Measurements from ENCODE around the gene RNU6-1.

Gene RNU6-1

GRCh38 chr15:67807141-67807540, 32.7 kb downstream of the RNU6-1 start:
- Histone ChIP-seq H3K4me1 (ENCODE audit: control insufficient read depth, insufficient read depth, low read length) (0 out of 2 replicates have a peak, but pooled peaks cover under 1% of the 10 kb centered on the region), H3K36me3 (ENCODE audit: control insufficient read depth in 2 of 2, insufficient read depth in 1 of 2, low read length in 2 of 2) (no peaks in the 10 kb centered on the region), H3K9me3 (ENCODE audit: control insufficient read depth, insufficient read depth, low read depth, low read length) (no peaks in the 10 kb centered on the region), H3K4me3 (ENCODE audit: low read depth, low read length) (no peak overlapping the region), H3K27ac (ENCODE audit: extremely low read depth, low read depth, low read length) (no peak overlapping the region)
- CTCF ChIA-PET = no interaction called here
- TF ChIP-seq ZNF423 (tag by site-specific recombination; IDR thresholded peaks at IDR 0.05) (no peak), ZNF585B (tag by site-specific recombination; IDR thresholded peaks at IDR 0.05) (no peak), ATF2 (tag by site-specific recombination; IDR thresholded peaks at IDR 0.05; ENCODE audit: low read depth) (no peak), ZNF501 (tag by site-specific recombination; IDR thresholded peaks at IDR 0.05) (no peak), ZNF19 (tag by site-specific recombination; IDR thresholded peaks at IDR 0.05; ENCODE audit: low read depth) (no peak), ZXDB (tag by site-specific recombination; IDR thresholded peaks at IDR 0.05) (no peak), ZNF837 (tag by site-specific recombination; IDR thresholded peaks at IDR 0.05) (no peak), BCL11A (tag by site-specific recombination; IDR thresholded peaks at IDR 0.05; ENCODE audit: low read depth) (no peak), ZNF146 (tag by site-specific recombination; IDR thresholded peaks at IDR 0.05) (no peak), ZNF266 (tag by site-specific recombination; IDR thresholded peaks at IDR 0.05; ENCODE audit: low read depth) (no peak), GLI4 (tag by site-specific recombination; IDR thresholded peaks at IDR 0.05) (no peak), ZNF747 (tag by site-specific recombination; IDR thresholded peaks at IDR 0.05) (no peak), PBX3 (CRISPR knock-in tag; IDR thresholded peaks at IDR 0.05) (no peak), ZNF416 (tag by site-specific recombination; IDR thresholded peaks at IDR 0.05) (no peak)
- TF ChIP-seq, protein P1, sequence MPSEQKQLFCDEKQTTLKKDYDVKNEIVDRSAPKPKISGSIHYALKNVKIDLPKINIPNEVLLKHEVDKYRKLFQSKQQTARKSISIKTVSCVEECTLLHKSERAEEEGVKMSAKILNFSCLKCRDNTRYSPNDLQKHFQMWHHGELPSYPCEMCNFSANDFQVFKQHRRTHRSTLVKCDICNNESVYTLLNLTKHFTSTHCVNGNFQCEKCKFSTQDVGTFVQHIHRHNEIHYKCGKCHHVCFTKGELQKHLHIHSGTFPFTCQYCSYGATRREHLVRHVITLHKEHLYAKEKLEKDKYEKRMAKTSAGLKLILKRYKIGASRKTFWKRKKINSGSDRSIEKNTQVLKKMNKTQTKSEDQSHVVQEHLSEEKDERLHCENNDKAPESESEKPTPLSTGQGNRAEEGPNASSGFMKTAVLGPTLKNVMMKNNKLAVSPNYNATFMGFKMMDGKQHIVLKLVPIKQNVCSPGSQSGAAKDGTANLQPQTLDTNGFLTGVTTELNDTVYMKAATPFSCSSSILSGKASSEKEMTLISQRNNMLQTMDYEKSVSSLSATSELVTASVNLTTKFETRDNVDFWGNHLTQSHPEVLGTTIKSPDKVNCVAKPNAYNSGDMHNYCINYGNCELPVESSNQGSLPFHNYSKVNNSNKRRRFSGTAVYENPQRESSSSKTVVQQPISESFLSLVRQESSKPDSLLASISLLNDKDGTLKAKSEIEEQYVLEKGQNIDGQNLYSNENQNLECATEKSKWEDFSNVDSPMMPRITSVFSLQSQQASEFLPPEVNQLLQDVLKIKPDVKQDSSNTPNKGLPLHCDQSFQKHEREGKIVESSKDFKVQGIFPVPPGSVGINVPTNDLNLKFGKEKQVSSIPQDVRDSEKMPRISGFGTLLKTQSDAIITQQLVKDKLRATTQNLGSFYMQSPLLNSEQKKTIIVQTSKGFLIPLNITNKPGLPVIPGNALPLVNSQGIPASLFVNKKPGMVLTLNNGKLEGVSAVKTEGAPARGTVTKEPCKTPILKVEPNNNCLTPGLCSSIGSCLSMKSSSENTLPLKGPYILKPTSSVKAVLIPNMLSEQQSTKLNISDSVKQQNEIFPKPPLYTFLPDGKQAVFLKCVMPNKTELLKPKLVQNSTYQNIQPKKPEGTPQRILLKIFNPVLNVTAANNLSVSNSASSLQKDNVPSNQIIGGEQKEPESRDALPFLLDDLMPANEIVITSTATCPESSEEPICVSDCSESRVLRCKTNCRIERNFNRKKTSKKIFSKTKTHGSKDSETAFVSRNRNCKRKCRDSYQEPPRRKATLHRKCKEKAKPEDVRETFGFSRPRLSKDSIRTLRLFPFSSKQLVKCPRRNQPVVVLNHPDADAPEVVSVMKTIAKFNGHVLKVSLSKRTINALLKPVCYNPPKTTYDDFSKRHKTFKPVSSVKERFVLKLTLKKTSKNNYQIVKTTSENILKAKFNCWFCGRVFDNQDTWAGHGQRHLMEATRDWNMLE (tag by site-specific recombination; conservative IDR thresholded peaks at IDR 0.05; ENCODE audit: low read depth) = no peak
- TF ChIP-seq, protein P2, sequence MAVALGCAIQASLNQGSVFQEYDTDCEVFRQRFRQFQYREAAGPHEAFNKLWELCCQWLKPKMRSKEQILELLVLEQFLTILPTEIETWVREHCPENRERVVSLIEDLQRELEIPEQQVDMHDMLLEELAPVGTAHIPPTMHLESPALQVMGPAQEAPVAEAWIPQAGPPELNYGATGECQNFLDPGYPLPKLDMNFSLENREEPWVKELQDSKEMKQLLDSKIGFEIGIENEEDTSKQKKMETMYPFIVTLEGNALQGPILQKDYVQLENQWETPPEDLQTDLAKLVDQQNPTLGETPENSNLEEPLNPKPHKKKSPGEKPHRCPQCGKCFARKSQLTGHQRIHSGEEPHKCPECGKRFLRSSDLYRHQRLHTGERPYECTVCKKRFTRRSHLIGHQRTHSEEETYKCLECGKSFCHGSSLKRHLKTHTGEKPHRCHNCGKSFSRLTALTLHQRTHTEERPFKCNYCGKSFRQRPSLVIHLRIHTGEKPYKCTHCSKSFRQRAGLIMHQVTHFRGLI (tag by site-specific recombination; IDR thresholded peaks at IDR 0.05) = no peak
- POLR2A ChIA-PET = no interaction called here

- ChIA-PET POLR2A (no interaction called here), CTCF (no interaction called here)
- no peak overlapping the region for H3K27ac ChIP-seq (ENCODE audit: extremely low read depth, low read depth, low read length)
- H3K9me3 ChIP-seq (ENCODE audit: control insufficient read depth, insufficient read depth, low read depth, low read length) = no peaks in the 10 kb centered on the region
- H3K4me3 ChIP-seq (ENCODE audit: low read depth, low read length) = no peak overlapping the region
- peak; percentile 89 for TF ChIP-seq SCRT2 (tag by site-specific recombination; IDR thresholded peaks at IDR 0.05)
- no peak for TF ChIP-seq ZNF211 (tag by site-specific recombination; IDR thresholded peaks at IDR 0.05; ENCODE audit: low read depth)
- H3K4me1 ChIP-seq (ENCODE audit: control insufficient read depth, insufficient read depth, low read length) = no peaks in the 10 kb centered on the region
- H3K36me3 ChIP-seq (ENCODE audit: control insufficient read depth in 2 of 2, insufficient read depth in 1 of 2, low read length in 2 of 2) = no peaks in the 10 kb centered on the region
Observed at GRCh38 chr15:67806536-67806935, 33.3 kb downstream of the RNU6-1 start.

All from HEK293 (cell line).